Cardiac muscle cell (in vitro differentiated cells and primary cell): ENCODE measurements around the gene ANKS1A. TPM values are rescaled to one million over a fixed set of nuclear protein-coding genes. Genes with fewer than 3 reads are reported as not detected.

Experiments
- DNase-seq, 2 donors: peaks; one replicate each; pipeline versions ENCODE4 v3.0.0 to v3.0.0-alpha.2; 2010 to 2017; ENCODE audit warnings: low read depth in 1 of 2, low spot score in 1 of 2
- H3K27ac ChIP-seq: fragments of 200-600 bp; sonication (generic); 2 replicates; pipeline ENCODE4 v1.5.1; 2016
- H3K27me3 ChIP-seq: fragments of 200-600 bp; sonication (generic); 2 replicates; pipeline ENCODE4 v1.6.0; 2016; ENCODE audit warnings: control low read depth
- H3K36me3 ChIP-seq: fragments of 200-600 bp; sonication (generic); 2 replicates; pipeline ENCODE4 v1.5.1; 2016; ENCODE audit warnings: control low read depth
- H3K4me1 ChIP-seq: fragments of 200-600 bp; sonication (generic); 2 replicates; pipeline ENCODE4 v1.8.1; 2017; ENCODE audit warnings: low read depth, mild to moderate bottlenecking, mixed run types
- H3K4me3 ChIP-seq: fragments of 200-600 bp; sonication (generic); 2 replicates; pipeline ENCODE4 v1.5.1; 2016; ENCODE audit warnings: mild to moderate bottlenecking
- H3K9me3 ChIP-seq: fragments of 200-600 bp; sonication (generic); 2 replicates; pipeline ENCODE4 v1.5.1; 2017; ENCODE audit warnings: low read depth, mild to moderate bottlenecking, control low read depth
- polyA plus RNA-seq: library from polyadenylated mRNA; unstranded; fragments of >200 nt; fragmentation: Nextera tagmentation; extraction: Ambion mirVana; gene quantifications from 2 replicates; pipeline ENCODE4 v1.2.1, GENCODE V29; 2016
- total RNA-seq: library from RNA; depleted of rRNA; stranded (reverse); fragments of >200 nt; gene quantifications from 2 replicates; pipeline ENCODE4 v1.2.3, GENCODE V29; 2016
- TF ChIP-seq, protein P1 (sequence below): IDR thresholded peaks from 2 replicates; pipeline ENCODE4 v1.5.1; 2012; ENCODE audit warnings: low read depth, mild to moderate bottlenecking, low read length

Gene ANKS1A
- total and polyA plus RNA-seq, 2 experiments from 2014 or later: 11.3 to 27.2 TPM

DNA sequence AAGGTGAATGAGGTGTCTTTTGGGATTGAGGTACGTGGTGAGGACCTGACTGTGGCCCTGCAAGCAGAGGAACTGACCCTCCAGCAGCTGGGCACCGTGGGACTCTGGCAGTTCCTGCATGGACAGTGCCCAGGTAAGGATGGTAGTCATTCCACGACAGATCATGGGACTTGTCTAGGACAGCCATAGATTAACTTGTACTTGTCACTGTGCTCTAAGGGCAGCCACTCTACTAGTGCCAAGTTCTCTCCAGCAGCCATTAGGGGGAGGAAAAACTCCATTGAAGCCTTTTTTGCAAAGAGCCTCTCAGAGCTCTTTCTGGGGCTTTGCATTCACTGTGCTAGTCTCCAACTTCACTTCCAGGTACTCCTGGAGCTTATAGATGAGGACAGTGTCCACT lies 21.6 kb upstream of the ANKS1A start:
- Histone ChIP-seq H3K4me3 (no peak overlapping the region), H3K9me3 (no peaks in the 10 kb centered on the region), H3K27ac (peak overlapping the region; percentile 87), H3K4me1 (peaks cover 27% of the 10 kb centered on the region), H3K36me3 (peaks cover 29% of the 10 kb centered on the region), H3K27me3 (no peaks in the 10 kb centered on the region)
- TF ChIP-seq, protein P1, sequence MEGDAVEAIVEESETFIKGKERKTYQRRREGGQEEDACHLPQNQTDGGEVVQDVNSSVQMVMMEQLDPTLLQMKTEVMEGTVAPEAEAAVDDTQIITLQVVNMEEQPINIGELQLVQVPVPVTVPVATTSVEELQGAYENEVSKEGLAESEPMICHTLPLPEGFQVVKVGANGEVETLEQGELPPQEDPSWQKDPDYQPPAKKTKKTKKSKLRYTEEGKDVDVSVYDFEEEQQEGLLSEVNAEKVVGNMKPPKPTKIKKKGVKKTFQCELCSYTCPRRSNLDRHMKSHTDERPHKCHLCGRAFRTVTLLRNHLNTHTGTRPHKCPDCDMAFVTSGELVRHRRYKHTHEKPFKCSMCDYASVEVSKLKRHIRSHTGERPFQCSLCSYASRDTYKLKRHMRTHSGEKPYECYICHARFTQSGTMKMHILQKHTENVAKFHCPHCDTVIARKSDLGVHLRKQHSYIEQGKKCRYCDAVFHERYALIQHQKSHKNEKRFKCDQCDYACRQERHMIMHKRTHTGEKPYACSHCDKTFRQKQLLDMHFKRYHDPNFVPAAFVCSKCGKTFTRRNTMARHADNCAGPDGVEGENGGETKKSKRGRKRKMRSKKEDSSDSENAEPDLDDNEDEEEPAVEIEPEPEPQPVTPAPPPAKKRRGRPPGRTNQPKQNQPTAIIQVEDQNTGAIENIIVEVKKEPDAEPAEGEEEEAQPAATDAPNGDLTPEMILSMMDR: no peak
- peak; percentile 11 to 26 for DNase-seq

DNA sequence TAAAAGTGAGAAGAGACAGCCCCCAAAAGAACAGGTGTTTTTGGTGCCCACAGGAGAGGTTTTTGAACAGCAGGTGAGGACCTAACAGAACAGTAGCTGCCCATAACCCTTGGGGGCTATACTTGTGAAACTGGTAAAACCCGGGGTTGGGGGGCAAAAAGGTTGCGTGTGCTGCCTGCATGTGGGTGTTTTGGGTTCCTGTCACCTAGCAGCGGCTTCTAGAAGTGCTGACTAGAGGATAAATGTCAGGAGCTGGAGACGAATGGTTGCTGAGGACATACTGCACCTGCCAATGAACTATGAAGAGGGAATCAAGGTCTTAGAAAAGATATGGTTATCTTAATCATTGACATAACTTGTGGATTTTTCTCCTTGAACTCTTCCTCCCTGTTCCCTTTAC lies 17.2 kb upstream of the ANKS1A start:
- DNase-seq: no peak
- H3K4me3 ChIP-seq: no peak overlapping the region
- H3K27ac ChIP-seq: no peak overlapping the region
- no peaks in the 10 kb centered on the region for H3K27me3 ChIP-seq
- no peaks in the 10 kb centered on the region for H3K9me3 ChIP-seq
- TF ChIP-seq, protein P1: no peak
- no peaks in the 10 kb centered on the region for H3K4me1 ChIP-seq
- peaks cover 47% of the 10 kb centered on the region for H3K36me3 ChIP-seq

DNA sequence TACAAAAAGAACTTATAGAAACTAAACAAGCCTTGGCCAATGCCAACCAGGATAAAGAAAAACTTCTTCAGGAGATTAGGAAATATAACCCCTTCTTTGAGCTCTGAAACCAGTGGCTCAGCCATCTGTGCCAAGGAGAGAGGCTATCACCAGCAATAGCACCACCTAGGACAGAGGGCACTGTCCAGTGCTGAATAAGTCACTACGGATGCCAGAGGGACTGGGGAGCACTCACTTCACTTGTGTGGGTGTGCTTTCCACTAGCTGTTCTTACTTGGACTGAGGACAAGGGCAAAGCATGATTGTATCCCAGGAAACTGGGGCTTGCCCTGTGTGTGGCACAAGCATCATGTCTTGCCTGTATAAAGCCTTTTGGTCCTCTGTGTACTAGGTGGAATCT lies 16.7 kb upstream of the ANKS1A start:
- TF ChIP-seq, protein P1: no peak
- Histone ChIP-seq H3K27me3 (no peaks in the 10 kb centered on the region), H3K4me1 (no peaks in the 10 kb centered on the region), H3K9me3 (no peaks in the 10 kb centered on the region), H3K4me3 (no peak overlapping the region), H3K27ac (no peak overlapping the region), H3K36me3 (peaks cover 47% of the 10 kb centered on the region)
- no peak for DNase-seq

- Histone ChIP-seq H3K27ac (peak overlapping the region; percentile 17), H3K4me1 (no peaks in the 10 kb centered on the region), H3K4me3 (no peak overlapping the region), H3K36me3 (peaks cover 49% of the 10 kb centered on the region), H3K9me3 (no peaks in the 10 kb centered on the region), H3K27me3 (no peaks in the 10 kb centered on the region)
- TF ChIP-seq, protein P1: no peak
- no peak for DNase-seq
These were observed 13.5 kb upstream of the ANKS1A start for GRCh38 chr6:34875292-34876213.

DNA sequence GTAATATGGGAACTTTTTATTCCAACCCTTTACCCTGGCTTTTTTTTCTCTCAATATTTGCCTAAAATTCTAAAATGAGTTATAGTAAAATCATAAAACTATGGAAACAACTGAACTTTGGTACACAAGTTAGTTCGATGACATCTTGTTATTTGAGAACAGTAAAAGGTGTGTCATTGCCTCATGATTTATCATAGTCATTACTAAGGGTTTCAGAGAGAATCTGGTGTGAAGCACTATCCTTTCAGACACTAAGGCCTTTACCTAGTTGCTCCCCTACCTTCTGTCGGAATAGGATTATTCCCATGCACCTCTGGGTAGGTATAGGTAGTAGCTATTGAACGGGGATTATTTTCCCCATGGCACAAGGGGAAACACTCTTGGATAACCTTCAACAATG lies 12.6 kb upstream of the ANKS1A start:
- Histone ChIP-seq H3K4me3 (no peak overlapping the region), H3K4me1 (no peaks in the 10 kb centered on the region), H3K27me3 (no peaks in the 10 kb centered on the region), H3K36me3 (peaks cover 47% of the 10 kb centered on the region), H3K27ac (no peak overlapping the region), H3K9me3 (no peaks in the 10 kb centered on the region)
- TF ChIP-seq, protein P1: no peak
- no peak for DNase-seq
